SIG-M5 (cell line): ENCODE results near the gene CCSER1.
"Not testable (repeated sequence)": the region's sequence is repeated elsewhere in the genome, so short reads cannot be mapped to it uniquely, and the experiment has no call there.

Experiments
- DNase-seq: peaks from one replicate; lab custom pipeline; 2025; lab: John Stamatoyannopoulos, UW

The CCSER1 gene

DNA sequence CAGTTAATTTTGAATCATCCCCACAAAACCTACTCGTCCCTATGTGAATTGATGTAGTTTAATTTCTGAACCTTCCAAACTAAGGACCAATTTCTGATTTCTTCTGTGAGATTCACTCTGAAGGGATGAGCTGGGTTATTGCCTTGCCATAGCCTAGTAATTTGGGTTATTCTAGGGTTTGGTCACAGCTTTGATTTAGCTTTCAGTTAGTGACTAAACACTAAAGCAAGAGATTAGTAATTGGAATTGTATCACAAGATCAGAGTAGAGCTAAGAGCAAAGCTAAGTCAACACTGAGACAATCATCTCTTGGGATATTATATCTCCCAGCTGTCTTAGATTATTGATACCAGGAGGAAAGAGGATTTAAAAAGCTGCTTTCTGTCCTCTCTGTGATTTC is 588.0 kb downstream of the CCSER1 start:
- no peak for DNase-seq

GRCh38 chr4:90718931-90719330 is 591.7 kb downstream of the CCSER1 start:
- DNase-seq: no peak

GRCh38 chr4:90727938-90728337 is 600.7 kb downstream of the CCSER1 start:
- DNase-seq: no peak

- no peak for DNase-seq
These were observed 603.6 kb downstream of the CCSER1 start for GRCh38 chr4:90730752-90731151.

DNA sequence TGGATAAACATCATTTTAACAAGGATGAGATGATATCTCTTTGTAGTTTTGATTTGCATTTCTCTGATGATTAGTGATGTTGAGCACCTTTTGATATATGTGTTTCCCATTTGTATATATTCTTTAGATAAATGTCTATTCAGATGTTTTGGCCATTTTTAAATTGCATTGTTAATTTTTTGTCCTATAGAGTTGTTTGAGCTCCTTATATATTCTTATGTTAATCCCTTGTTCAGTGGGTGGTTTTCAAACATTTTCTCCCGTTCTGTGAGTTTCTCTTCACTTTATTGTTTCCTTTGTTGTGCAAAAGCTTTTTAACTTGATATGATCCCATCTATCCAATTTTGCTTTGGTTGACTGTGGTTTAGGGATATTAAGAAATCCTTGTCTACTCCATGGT is 606.0 kb downstream of the CCSER1 start:
- DNase-seq: no peak

GRCh38 chr4:90745176-90745575 is 618.0 kb downstream of the CCSER1 start:
- DNase-seq: no peak

DNA sequence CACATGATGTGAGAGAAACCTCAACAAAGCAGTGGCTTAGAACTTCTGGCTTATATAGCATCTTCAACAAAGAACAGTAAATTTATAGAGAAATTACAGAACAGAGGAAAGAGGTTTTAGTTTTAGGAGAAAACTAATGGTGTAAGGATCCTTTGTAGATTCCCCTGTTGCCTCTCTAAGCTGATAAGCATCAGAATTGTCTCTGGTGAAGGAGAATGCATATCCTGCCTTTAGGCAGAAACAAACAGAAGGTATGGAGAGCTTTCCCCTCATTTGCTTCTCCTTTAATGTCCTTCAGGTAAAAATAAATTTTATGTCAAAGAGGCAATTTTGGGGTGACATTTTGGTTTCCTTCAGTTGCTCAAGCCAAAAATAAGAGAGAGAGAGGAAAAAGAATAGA is 625.9 kb downstream of the CCSER1 start:
- DNase-seq: no peak

DNA sequence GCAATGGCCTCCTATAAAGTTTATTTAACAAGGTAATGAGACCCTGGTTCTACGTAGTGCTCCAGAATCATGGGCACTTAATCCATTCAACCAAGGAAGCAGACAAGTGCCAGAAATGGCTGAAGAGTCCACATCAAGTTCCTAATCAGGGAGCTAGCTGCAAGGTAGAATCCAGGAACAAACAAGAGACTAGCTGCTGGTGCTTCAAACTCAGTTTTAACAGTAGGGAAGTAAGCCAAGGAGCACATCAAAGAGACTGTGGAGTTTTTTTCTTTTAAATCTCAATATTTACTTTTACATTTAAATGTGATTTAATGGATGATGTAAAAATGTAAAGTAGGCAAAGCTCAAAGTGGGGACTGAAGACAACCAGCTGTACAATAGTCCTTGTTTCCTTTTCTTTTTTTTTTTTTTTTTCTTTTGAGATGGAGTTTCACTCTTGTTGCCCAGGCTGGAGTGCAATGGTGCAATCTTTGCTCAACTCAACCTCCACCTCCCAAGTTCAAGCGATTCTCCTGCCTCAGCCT is 630.4 kb downstream of the CCSER1 start:
- no peak for DNase-seq

DNA sequence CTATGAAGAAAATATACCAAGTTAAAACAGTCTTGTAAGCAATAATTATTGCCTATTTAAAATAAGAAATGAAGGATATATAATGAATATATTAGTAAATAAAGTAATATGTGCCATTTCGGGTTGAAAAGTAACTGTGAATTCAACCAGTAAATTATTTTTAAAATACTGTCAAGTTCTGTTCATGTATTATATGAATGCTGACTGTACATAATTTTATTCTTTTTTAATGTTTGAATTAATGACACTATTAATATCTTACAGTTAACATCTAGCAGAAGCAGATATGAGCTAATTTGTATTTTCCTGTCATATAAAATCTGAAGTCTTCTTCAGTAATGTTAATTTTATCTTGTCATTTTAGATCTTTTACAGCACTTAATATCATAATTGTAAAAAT is 632.9 kb downstream of the CCSER1 start:
- DNase-seq: no peak

GRCh38 chr4:90766837-90767236 is 639.6 kb downstream of the CCSER1 start:
- no peak for DNase-seq

DNA sequence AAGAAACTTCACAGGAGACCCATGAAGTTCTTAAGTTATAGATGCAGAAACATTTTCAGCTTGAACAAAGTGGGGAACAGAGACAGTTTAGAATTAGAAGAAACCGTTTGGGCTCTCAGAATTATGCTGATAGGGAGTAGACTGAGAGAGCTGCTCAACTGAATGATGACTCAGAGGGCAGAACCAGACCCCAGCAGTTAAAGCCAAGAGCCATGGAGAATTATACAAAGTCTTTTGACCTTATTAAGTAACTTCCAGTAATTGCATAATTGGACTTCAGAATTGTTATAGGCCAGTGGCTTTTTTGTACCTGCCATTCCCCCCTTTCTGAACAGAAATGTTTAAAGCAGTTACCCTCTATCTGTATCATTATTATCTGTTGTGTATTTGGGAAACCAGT is 642.1 kb downstream of the CCSER1 start:
- no peak for DNase-seq

- no peak for DNase-seq
These were observed 653.0 kb downstream of the CCSER1 start for GRCh38 chr4:90780193-90780592.

DNA sequence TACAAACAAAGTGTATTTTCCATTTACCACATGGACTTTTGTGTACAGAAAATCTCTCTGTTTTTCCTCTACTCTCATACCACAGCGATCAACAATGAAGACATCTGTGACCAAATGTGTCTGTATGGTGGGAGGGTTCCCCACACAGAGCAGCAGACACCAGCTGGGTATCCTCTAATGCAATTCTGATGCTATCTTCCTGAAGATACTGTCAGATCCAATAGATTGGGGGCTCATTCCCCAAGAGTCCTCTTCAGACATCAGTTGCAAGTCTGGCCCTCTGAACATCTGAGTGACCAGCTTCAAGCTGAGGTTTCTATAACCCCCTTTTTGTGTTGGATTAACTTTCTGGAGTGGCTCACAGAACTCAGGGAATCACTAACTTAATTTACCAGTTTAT is 659.4 kb downstream of the CCSER1 start:
- no peak for DNase-seq

GRCh38 chr4:90792696-90793095 is 665.5 kb downstream of the CCSER1 start:
- DNase-seq: no peak

GRCh38 chr4:90798948-90799347 is 671.8 kb downstream of the CCSER1 start:
- DNase-seq: no peak

- no peak for DNase-seq
These were observed 672.7 kb downstream of the CCSER1 start for GRCh38 chr4:90799895-90800294.

DNA sequence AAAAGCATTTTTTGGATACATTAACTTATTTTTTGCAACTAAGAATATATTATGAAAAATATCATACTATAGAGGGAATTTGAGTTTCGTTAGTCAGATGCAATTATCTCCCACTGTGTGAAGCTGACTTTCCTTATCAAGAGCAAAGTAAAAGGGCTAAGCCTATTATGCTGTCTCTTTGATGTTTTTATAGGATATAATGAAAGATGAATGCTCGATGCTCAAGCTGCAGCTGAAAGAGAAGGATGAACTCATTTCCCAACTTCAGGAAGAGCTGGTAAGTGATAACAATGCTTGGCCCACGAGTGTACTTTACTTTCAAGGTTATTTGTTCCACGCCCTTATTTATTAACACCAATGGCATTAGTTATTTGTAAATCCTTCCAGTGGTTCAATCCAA is 688.4 kb downstream of the CCSER1 start:
- DNase-seq: no peak

GRCh38 chr4:90816754-90817153 is 689.6 kb downstream of the CCSER1 start:
- no peak for DNase-seq

- no peak for DNase-seq
These were observed 697.3 kb downstream of the CCSER1 start for GRCh38 chr4:90824266-90825150.

- DNase-seq: no peak
These were observed 698.7 kb downstream of the CCSER1 start for GRCh38 chr4:90825849-90826248.

DNA sequence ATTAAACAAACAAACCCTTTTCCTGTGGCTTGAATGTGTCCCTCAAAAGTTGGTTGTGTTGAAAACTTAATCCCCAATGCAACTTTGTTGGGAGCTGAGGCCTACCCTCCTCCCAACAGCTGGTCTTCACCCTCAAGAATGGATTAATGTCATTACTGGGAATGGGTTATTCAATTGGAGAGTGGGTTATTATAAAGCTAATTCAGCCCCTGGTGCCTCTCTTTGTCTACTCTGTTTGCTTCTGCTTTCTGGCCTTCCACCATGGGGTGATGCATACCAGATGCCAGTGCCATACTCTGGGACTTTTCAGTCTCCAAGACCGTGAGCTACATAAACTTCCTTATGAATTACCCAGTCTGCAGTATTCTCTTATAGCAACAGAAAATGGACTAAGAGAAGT is 706.5 kb downstream of the CCSER1 start:
- DNase-seq: no peak

GRCh38 chr4:90837241-90837640 is 710.0 kb downstream of the CCSER1 start:
- DNase-seq: no peak

GRCh38 chr4:90838859-90839258 is 711.7 kb downstream of the CCSER1 start:
- DNase-seq: not testable (repeated sequence)

GRCh38 chr4:90840291-90840690 is 713.1 kb downstream of the CCSER1 start:
- DNase-seq: no peak
